ENCODE measurements around the gene DAB2IP. TPM values are rescaled to one million over a fixed set of nuclear protein-coding genes. Genes with fewer than 3 reads are reported as not detected.

Gene DAB2IP
- total RNA-seq, 1 donor from 2014 or later: 44.7 TPM

- DNase-seq (no peak), ATAC-seq (ENCODE audit: poor library complexity) (no peak)
- intact Hi-C loops (cut with DNase I): no loop called here
Measured at GRCh38 chr9:121707477-121708424, 56.3 kb downstream of the DAB2IP start.

- ATAC-seq (ENCODE audit: poor library complexity) (no peak), DNase-seq (no peak)
- intact Hi-C loops (cut with DNase I): no loop called here
Measured at GRCh38 chr9:121708768-121709488, 57.5 kb downstream of the DAB2IP start.

- DNase-seq: peak; percentile 60
- intact Hi-C loops (cut with DNase I): no loop called here
- ATAC-seq (ENCODE audit: poor library complexity): peak; percentile 83
Measured at GRCh38 chr9:121709798-121710197, 58.4 kb downstream of the DAB2IP start.

GRCh38 chr9:121711281-121711680 is 59.8 kb downstream of the DAB2IP start:
- DNase-seq (no peak), ATAC-seq (ENCODE audit: poor library complexity) (no peak)
- intact Hi-C loops (cut with DNase I): no loop called here

GRCh38 chr9:121711797-121712196 is 60.4 kb downstream of the DAB2IP start:
- no peak for DNase-seq
- intact Hi-C loops (cut with DNase I): no loop called here
- no peak for ATAC-seq (ENCODE audit: poor library complexity)

- no peak for DNase-seq
- no peak for ATAC-seq (ENCODE audit: poor library complexity)
- intact Hi-C loops (cut with DNase I): no loop called here
Measured at GRCh38 chr9:121713400-121714070, 62.1 kb downstream of the DAB2IP start.

GRCh38 chr9:121714075-121714705 is 62.8 kb downstream of the DAB2IP start:
- intact Hi-C loops (cut with DNase I): no loop called here
- no peak for ATAC-seq (ENCODE audit: poor library complexity)
- DNase-seq: no peak

GRCh38 chr9:121714873-121715272 is 63.4 kb downstream of the DAB2IP start:
- intact Hi-C loops (cut with DNase I): no loop called here
- ATAC-seq (ENCODE audit: poor library complexity): no peak
- no peak for DNase-seq

- no peak for DNase-seq
- intact Hi-C loops (cut with DNase I): no loop called here
- no peak for ATAC-seq (ENCODE audit: poor library complexity)
Measured at GRCh38 chr9:121717141-121717991, 65.9 kb downstream of the DAB2IP start.

GRCh38 chr9:121718084-121718483 is 66.7 kb downstream of the DAB2IP start:
- intact Hi-C loops (cut with DNase I): no loop called here
- DNase-seq (peak; percentile 54), ATAC-seq (ENCODE audit: poor library complexity) (peak; percentile 55)

- DNase-seq (no peak), ATAC-seq (ENCODE audit: poor library complexity) (no peak)
- intact Hi-C loops (cut with DNase I): no loop called here
Measured at GRCh38 chr9:121718501-121718900, 67.1 kb downstream of the DAB2IP start.

- intact Hi-C loops (cut with DNase I): no loop called here
- DNase-seq (no peak), ATAC-seq (ENCODE audit: poor library complexity) (no peak)
Measured at GRCh38 chr9:121720311-121721057, 69.0 kb downstream of the DAB2IP start.

- intact Hi-C loops (cut with DNase I): no loop called here
- DNase-seq (no peak), ATAC-seq (ENCODE audit: poor library complexity) (no peak)
Measured at GRCh38 chr9:121721058-121721350, 69.6 kb downstream of the DAB2IP start.

- no peak for ATAC-seq (ENCODE audit: poor library complexity)
- peak; percentile 66 for DNase-seq
- intact Hi-C loops (cut with DNase I): no loop called here
Measured at GRCh38 chr9:121721770-121722169, 70.3 kb downstream of the DAB2IP start.

GRCh38 chr9:121725008-121725775 is 73.8 kb downstream of the DAB2IP start:
- DNase-seq: peak; percentile 97
- intact Hi-C loops (cut with DNase I): no loop called here

GRCh38 chr9:121727295-121728020 is 76.0 kb downstream of the DAB2IP start:
- ATAC-seq (ENCODE audit: poor library complexity): no peak
- intact Hi-C loops (cut with DNase I): no loop called here
- no peak for DNase-seq

More at GRCh38 chr9:121725008-121725775, 73.8 kb downstream of the DAB2IP start:
- ATAC-seq (ENCODE audit: poor library complexity): peak; percentile 86
